ENCODE measurements around the gene TP63.

- TF ChIP-seq, protein P1, sequence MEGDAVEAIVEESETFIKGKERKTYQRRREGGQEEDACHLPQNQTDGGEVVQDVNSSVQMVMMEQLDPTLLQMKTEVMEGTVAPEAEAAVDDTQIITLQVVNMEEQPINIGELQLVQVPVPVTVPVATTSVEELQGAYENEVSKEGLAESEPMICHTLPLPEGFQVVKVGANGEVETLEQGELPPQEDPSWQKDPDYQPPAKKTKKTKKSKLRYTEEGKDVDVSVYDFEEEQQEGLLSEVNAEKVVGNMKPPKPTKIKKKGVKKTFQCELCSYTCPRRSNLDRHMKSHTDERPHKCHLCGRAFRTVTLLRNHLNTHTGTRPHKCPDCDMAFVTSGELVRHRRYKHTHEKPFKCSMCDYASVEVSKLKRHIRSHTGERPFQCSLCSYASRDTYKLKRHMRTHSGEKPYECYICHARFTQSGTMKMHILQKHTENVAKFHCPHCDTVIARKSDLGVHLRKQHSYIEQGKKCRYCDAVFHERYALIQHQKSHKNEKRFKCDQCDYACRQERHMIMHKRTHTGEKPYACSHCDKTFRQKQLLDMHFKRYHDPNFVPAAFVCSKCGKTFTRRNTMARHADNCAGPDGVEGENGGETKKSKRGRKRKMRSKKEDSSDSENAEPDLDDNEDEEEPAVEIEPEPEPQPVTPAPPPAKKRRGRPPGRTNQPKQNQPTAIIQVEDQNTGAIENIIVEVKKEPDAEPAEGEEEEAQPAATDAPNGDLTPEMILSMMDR (IDR thresholded peaks at IDR 0.05; ENCODE audit: low read depth, low read length), result no peak
- no peak for TF ChIP-seq MAX (IDR thresholded peaks at IDR 0.05; ENCODE audit: low read depth, low read length)
- TF ChIP-seq POLR2A (IDR thresholded peaks at IDR 0.05; ENCODE audit: extremely low read depth, insufficient read length), result no peak
- no peak for TF ChIP-seq MYC (IDR thresholded peaks at IDR 0.05; ENCODE audit: low read depth, low read length)
Observed at GRCh38 chr3:189748046-189748445, 116.9 kb downstream of the TP63 start.
